Activated CD8-positive, alpha-beta memory T cell treated with anti-CD3 and anti-CD28 coated beads, Interleukin-2, amount 50 U/mL, for 1 hour (primary cell): Measurements from ENCODE around the gene TTC39B.
"Not testable (repeated sequence)": the region's sequence is repeated elsewhere in the genome, so short reads cannot be mapped to it uniquely, and the experiment has no call there.

Experiments used
- DNase-seq: peaks from one replicate; pipeline ENCODE4 v3.0.0-alpha.2; 2020; ENCODE audit errors: extremely low read depth

TTC39B gene

GRCh38 chr9:15306757-15307522 lies at the start of gene TTC39B:
Gene TTC39B, minus strand, starts transcription at chr9:15307216. Its CDS starts 91 bp downstream, at chr9:15307125.
- no peak for DNase-seq

- DNase-seq: no peak
Observed at GRCh38 chr9:15355669-15356068, 48.7 kb upstream of the TTC39B start.

GRCh38 chr9:15354713-15355112 lies 47.7 kb upstream of the TTC39B start:
- DNase-seq: no peak

GRCh38 chr9:15353892-15354291 lies 46.9 kb upstream of the TTC39B start:
- DNase-seq: no peak

GRCh38 chr9:15352306-15352705 lies 45.3 kb upstream of the TTC39B start:
- DNase-seq: no peak

GRCh38 chr9:15349892-15350761 lies 43.1 kb upstream of the TTC39B start:
- DNase-seq: no peak

- DNase-seq: no peak
Observed at GRCh38 chr9:15346837-15347236, 39.8 kb upstream of the TTC39B start.

- no peak for DNase-seq
Observed at GRCh38 chr9:15344191-15344590, 37.2 kb upstream of the TTC39B start.

GRCh38 chr9:15333376-15333881 lies 26.4 kb upstream of the TTC39B start:
- no peak for DNase-seq

- no peak for DNase-seq
Observed at GRCh38 chr9:15332939-15333338, 25.9 kb upstream of the TTC39B start.

- no peak for DNase-seq
Observed at GRCh38 chr9:15329539-15330109, 22.6 kb upstream of the TTC39B start.

- no peak for DNase-seq
Observed at GRCh38 chr9:15328946-15329345, 21.9 kb upstream of the TTC39B start.

- DNase-seq: not testable (repeated sequence)
Observed at GRCh38 chr9:15322695-15323094, 15.7 kb upstream of the TTC39B start.

- not testable (repeated sequence) for DNase-seq
Observed at GRCh38 chr9:15319661-15320060, 12.6 kb upstream of the TTC39B start.

- no peak for DNase-seq
Observed at GRCh38 chr9:15317836-15318235, 10.8 kb upstream of the TTC39B start.

GRCh38 chr9:15311607-15312006 lies 4.6 kb upstream of the TTC39B start:
- DNase-seq: no peak

- no peak for DNase-seq
Observed at GRCh38 chr9:15310107-15310850, 3.3 kb upstream of the TTC39B start.

- no peak for DNase-seq
Observed at GRCh38 chr9:15308511-15308910, 1.5 kb upstream of the TTC39B start.

- no peak for DNase-seq
Observed at GRCh38 chr9:15307523-15307841, 466 bp upstream of the TTC39B start.

GRCh38 chr9:15306068-15306756 lies 804 bp downstream of the TTC39B start:
- no peak for DNase-seq

- DNase-seq: no peak
Observed at GRCh38 chr9:15305470-15305869, 1.5 kb downstream of the TTC39B start.
